HG02970 (cell line): ENCODE measurements around the gene DACH2.
"Not testable (repeated sequence)": the region's sequence is repeated elsewhere in the genome, so short reads cannot be mapped to it uniquely, and the experiment has no call there.

Experiments
- ATAC-seq: cut with Tn5 transposase; IDR thresholded peaks from one replicate; pipeline ENCODE4 v1.9.1; 2021; ENCODE audit warnings: mild to moderate bottlenecking, moderate library complexity, moderate number of reproducible peaks; ENCODE audit not compliant: unreplicated experiment, low FRiP score

The DACH2 gene

GRCh38 chrX:86148024-86148511, at the start of gene DACH2:
Gene DACH2 (plus strand): TSS chrX:86148451.
- no peak for ATAC-seq

GRCh38 chrX:86102341-86102740, 45.9 kb upstream of the DACH2 start:
- no peak for ATAC-seq

- ATAC-seq, result no peak
Observed at GRCh38 chrX:86103061-86103460, 45.2 kb upstream of the DACH2 start.

- ATAC-seq, result no peak
Observed at GRCh38 chrX:86104526-86104925, 43.7 kb upstream of the DACH2 start.

- no peak for ATAC-seq
Observed at GRCh38 chrX:86121916-86122315, 26.3 kb upstream of the DACH2 start.

- no peak for ATAC-seq
Observed at GRCh38 chrX:86133761-86134160, 14.5 kb upstream of the DACH2 start.

- no peak for ATAC-seq
Observed at GRCh38 chrX:86137071-86137470, 11.2 kb upstream of the DACH2 start.

GRCh38 chrX:86141786-86142185, 6.5 kb upstream of the DACH2 start:
- no peak for ATAC-seq

- no peak for ATAC-seq
Observed at GRCh38 chrX:86146102-86146501, 2.1 kb upstream of the DACH2 start.

GRCh38 chrX:86148594-86148993, 343 bp downstream of the DACH2 start:
- no peak for ATAC-seq

- no peak for ATAC-seq
Observed at GRCh38 chrX:86149119-86149518, 868 bp downstream of the DACH2 start.

- ATAC-seq, result no peak
Observed at GRCh38 chrX:86154553-86154952, 6.3 kb downstream of the DACH2 start.

GRCh38 chrX:86171366-86171765, 23.1 kb downstream of the DACH2 start:
- ATAC-seq, result no peak

- no peak for ATAC-seq
Observed at GRCh38 chrX:86178906-86179305, 30.7 kb downstream of the DACH2 start.

GRCh38 chrX:86181325-86181724, 33.1 kb downstream of the DACH2 start:
- ATAC-seq, result not testable (repeated sequence)

GRCh38 chrX:86192827-86193226, 44.6 kb downstream of the DACH2 start:
- ATAC-seq, result no peak

- ATAC-seq, result no peak
Observed at GRCh38 chrX:86194758-86195157, 46.5 kb downstream of the DACH2 start.

GRCh38 chrX:86195343-86195742, 47.1 kb downstream of the DACH2 start:
- ATAC-seq, result no peak

GRCh38 chrX:86197815-86198214, 49.6 kb downstream of the DACH2 start:
- no peak for ATAC-seq

- ATAC-seq, result no peak
Observed at GRCh38 chrX:86210772-86211171, 62.5 kb downstream of the DACH2 start.

GRCh38 chrX:86215260-86215659, 67.0 kb downstream of the DACH2 start:
- ATAC-seq, result no peak

GRCh38 chrX:86237482-86237881, 89.2 kb downstream of the DACH2 start:
- ATAC-seq, result no peak

- no peak for ATAC-seq
Observed at GRCh38 chrX:86241547-86241946, 93.3 kb downstream of the DACH2 start.
